ENCODE results near the gene CTTNBP2.
"Not testable (repeated sequence)": the region's sequence is repeated elsewhere in the genome, so short reads cannot be mapped to it uniquely, and the experiment has no call there.

CTTNBP2 gene

GRCh38 chr7:117737926-117738325, 135.3 kb downstream of the CTTNBP2 start:
- DNase-seq: no peak

- peak; percentile 72 for DNase-seq
Observed at GRCh38 chr7:117731455-117731854, 141.8 kb downstream of the CTTNBP2 start.

- DNase-seq: no peak
Observed at GRCh38 chr7:117730390-117730789, 142.9 kb downstream of the CTTNBP2 start.

GRCh38 chr7:117728890-117729624, 144.2 kb downstream of the CTTNBP2 start:
- no peak for DNase-seq

- DNase-seq: no peak
Observed at GRCh38 chr7:117724898-117725297, 148.3 kb downstream of the CTTNBP2 start.

GRCh38 chr7:117719377-117719776, 153.9 kb downstream of the CTTNBP2 start:
- DNase-seq: no peak

- DNase-seq: no peak
Observed at GRCh38 chr7:117718116-117718835, 155.0 kb downstream of the CTTNBP2 start.

GRCh38 chr7:117717357-117717756, 155.9 kb downstream of the CTTNBP2 start:
- no peak for DNase-seq

- DNase-seq: no peak
Observed at GRCh38 chr7:117716707-117717299, 156.4 kb downstream of the CTTNBP2 start.

GRCh38 chr7:117715784-117716445, 157.3 kb downstream of the CTTNBP2 start:
- peak; percentile 47 for DNase-seq

- peak; percentile 63 for DNase-seq
Observed at GRCh38 chr7:117711556-117711955, 161.7 kb downstream of the CTTNBP2 start.

- DNase-seq: not testable (repeated sequence)
Observed at GRCh38 chr7:117708173-117708572, 165.1 kb downstream of the CTTNBP2 start.

- DNase-seq: no peak
Observed at GRCh38 chr7:117707080-117707479, 166.2 kb downstream of the CTTNBP2 start.

GRCh38 chr7:117706210-117706609, 167.0 kb downstream of the CTTNBP2 start:
- DNase-seq: no peak

- DNase-seq: no peak
Observed at GRCh38 chr7:117705630-117706029, 167.6 kb downstream of the CTTNBP2 start.

- DNase-seq: no peak
Observed at GRCh38 chr7:117704063-117704462, 169.2 kb downstream of the CTTNBP2 start.

- DNase-seq: no peak
Observed at GRCh38 chr7:117698018-117698417, 175.2 kb downstream of the CTTNBP2 start.

- DNase-seq: no peak
Observed at GRCh38 chr7:117692338-117692737, 180.9 kb downstream of the CTTNBP2 start.

GRCh38 chr7:117690147-117690546, 183.1 kb downstream of the CTTNBP2 start:
- DNase-seq: no peak

- no peak for DNase-seq
Observed at GRCh38 chr7:117689406-117689805, 183.8 kb downstream of the CTTNBP2 start.

GRCh38 chr7:117688126-117688525, 185.1 kb downstream of the CTTNBP2 start:
- DNase-seq: no peak

- DNase-seq: no peak
Observed at GRCh38 chr7:117686311-117686935, 186.8 kb downstream of the CTTNBP2 start.

GRCh38 chr7:117685795-117686194, 187.4 kb downstream of the CTTNBP2 start:
- no peak for DNase-seq

All from OCI-M1 (cell line).